Esophagus muscularis mucosa (tissue), 4 donors: Measurements from ENCODE around the gene UGT1A10. TPM values are rescaled to one million over a fixed set of nuclear protein-coding genes. Genes with fewer than 3 reads are reported as not detected.

Source experiments
- DNase-seq: peaks from one replicate; pipeline ENCODE4 v3.0.0-alpha.2; 2017; ENCODE audit errors: extremely low spot score
- H3K27ac ChIP-seq, 4 donors: fragments of 200-600 bp; sonication (generic); replicated peaks in 1 of 4; 1 replicate in 3 of 4; 2 replicates in 1 of 4; pipeline ENCODE4 v1.5.1; 2016 to 2019; ENCODE audit warnings: mild to moderate bottlenecking in 1 of 4
- H3K27me3 ChIP-seq, 4 donors: fragments of 200-600 bp; sonication (generic); one replicate each; pipeline versions ENCODE4 v1.5.1 to v1.6.0; 2016 to 2019
- H3K36me3 ChIP-seq, 4 donors: fragments of 200-600 bp; sonication (generic); one replicate each; pipeline ENCODE4 v1.5.1; 2016 to 2019
- H3K4me1 ChIP-seq, 4 donors: fragments of 200-600 bp; sonication (generic); one replicate each; pipeline ENCODE4 v1.5.1; 2016 to 2019
- H3K4me3 ChIP-seq, 4 donors: fragments of 200-600 bp; sonication (generic); 1 replicate in 2 of 4; 2 replicates in 2 of 4; pipeline ENCODE4 v1.5.1; 2016 to 2019; ENCODE audit warnings: mild to moderate bottlenecking in 4 of 4, moderate library complexity in 1 of 4
- H3K9me3 ChIP-seq, 4 donors: fragments of 200-600 bp; sonication (generic); 1 replicate in 3 of 4; 2 replicates in 1 of 4; pipeline ENCODE4 v1.5.1; 2016 to 2019
- CTCF ChIP-seq, 3 experiments: fragments of 200-600 bp in 2 of 3; fragments of 450-650 bp in 1 of 3; sonication (generic) in 2 of 3; IDR thresholded peaks; one replicate each; pipeline ENCODE4 v1.5.1; 2017 to 2019; ENCODE audit warnings: antibody characterized with exemption in 3 of 3, mild to moderate bottlenecking in 2 of 3, moderate library complexity in 1 of 3
- EP300 ChIP-seq: sonication (generic); formaldehyde crosslinking; IDR thresholded peaks from one replicate; pipeline ENCODE4 v1.6.1; 2017; ENCODE audit warnings: antibody characterized with exemption
- POLR2A ChIP-seq: fragments of 450-650 bp; IDR thresholded peaks from one replicate; pipeline ENCODE4 v1.6.1; 2017; ENCODE audit warnings: antibody characterized with exemption, moderate library complexity, mild to moderate bottlenecking, low read depth
- POLR2AphosphoS5 ChIP-seq, 2 donors: sonication (generic); formaldehyde crosslinking; IDR thresholded peaks; one replicate each; pipeline ENCODE4 v1.6.1; 2017; ENCODE audit warnings: antibody characterized with exemption in 2 of 2
- WGBS: methylation state at CpG from one replicate; pipeline ENCODE4 v1.1.5; 2018; 5-methylcytosine and 5-hydroxymethylcytosine counted together
- intact Hi-C: fragments of 100-400 bp; cut with DNase I; formaldehyde crosslinking; loops from one replicate; pipeline ENCODE4 v1.15.1; 2023
- total RNA-seq, 4 donors: library from RNA; depleted of rRNA; stranded (reverse); fragments of >200 nt; gene quantifications; one replicate each; pipeline versions ENCODE4 v1.1.0 to v1.2.1, GENCODE V29; 2016

The UGT1A10 gene
- total RNA-seq, 4 donors from 2014 or later, result not detected

- TF ChIP-seq POLR2AphosphoS5 (IDR thresholded peaks at IDR 0.05) (no peak), POLR2A (no peak), EP300 (no peak), CTCF (IDR thresholded peaks at IDR 0.05) (no peak)
- intact Hi-C loops, result no loop called here
- Histone ChIP-seq H3K4me3 (no peak overlapping the region), H3K27me3 (peaks cover 0 to 20% (median 0%) of the 10 kb centered on the region in 4 donors), H3K27ac (no peak overlapping the region), H3K4me1 (no peaks in the 10 kb centered on the region), H3K36me3 (no peaks in the 10 kb centered on the region), H3K9me3 (no peaks in the 10 kb centered on the region)
- 89% methylated on average over 5 of the region's 5 CpGs for WGBS
- DNase-seq, result no peak
These were observed 72.7 kb downstream of the UGT1A10 start for GRCh38 chr2:233708942-233709341.

- intact Hi-C loops, result no loop called here
- Histone ChIP-seq H3K36me3 (no peaks in the 10 kb centered on the region), H3K27me3 (peaks cover 0 to 15% (median 0%) of the 10 kb centered on the region in 4 donors), H3K27ac (no peak overlapping the region), H3K4me3 (no peak overlapping the region), H3K9me3 (no peaks in the 10 kb centered on the region), H3K4me1 (no peaks in the 10 kb centered on the region)
- peak; percentile 47 to 72 (median 47) for TF ChIP-seq CTCF (IDR thresholded peaks at IDR 0.05)
- TF ChIP-seq POLR2AphosphoS5 (IDR thresholded peaks at IDR 0.05), result no peak
- WGBS, result 48% methylated on average over 8 of the region's 11 CpGs
- DNase-seq, result no peak
These were observed 75.2 kb downstream of the UGT1A10 start for GRCh38 chr2:233711312-233712008.

GRCh38 chr2:233712611-233713261, 76.5 kb downstream of the UGT1A10 start, which contains the start of gene UGT1A5:
TSS of gene UGT1A5 (plus strand) at chr2:233712907. CDS start at chr2:233712992, 85 bp downstream.
- Histone ChIP-seq H3K9me3 (no peaks in the 10 kb centered on the region), H3K27ac (no peak within 1 kb of the TSS), H3K36me3 (no peaks in the 10 kb centered on the region), H3K4me3 (no peak within 1 kb of the TSS), H3K27me3 (peaks cover 0 to 27% (median 0%) of the 10 kb centered on the region in 4 donors), H3K4me1 (no peaks in the 10 kb centered on the region)
- intact Hi-C loops, result no loop called here
- no peak for TF ChIP-seq CTCF (IDR thresholded peaks at IDR 0.05)
- TF ChIP-seq EP300, result no peak
- TF ChIP-seq POLR2AphosphoS5 (IDR thresholded peaks at IDR 0.05), result no peak
- no peak for TF ChIP-seq POLR2A
- WGBS, result 77% methylated on average over 11 of the region's 14 CpGs
- no peak for DNase-seq

- WGBS, result 86% methylated on average over 7 of the region's 7 CpGs
- no peaks in the 10 kb centered on the region for H3K9me3 ChIP-seq
- TF ChIP-seq EP300, result no peak
- TF ChIP-seq POLR2A, result no peak
- no peak for TF ChIP-seq POLR2AphosphoS5 (IDR thresholded peaks at IDR 0.05)
- TF ChIP-seq CTCF (IDR thresholded peaks at IDR 0.05), result no peak
- intact Hi-C loops, result no loop called here
- no peak for DNase-seq
- H3K4me3 ChIP-seq, result no peak overlapping the region
- H3K36me3 ChIP-seq, result no peaks in the 10 kb centered on the region
- peaks cover 0 to 32% (median 0%) of the 10 kb centered on the region in 4 donors for H3K27me3 ChIP-seq
- H3K4me1 ChIP-seq, result no peaks in the 10 kb centered on the region
- no peak overlapping the region for H3K27ac ChIP-seq
These were observed 77.0 kb downstream of the UGT1A10 start for GRCh38 chr2:233713262-233713615.
